GM19455 (cell line): ENCODE results near the gene LRIT2.

Source experiments
- ATAC-seq: cut with Tn5 transposase; IDR thresholded peaks from one replicate; pipeline ENCODE4 v1.9.1; 2021; ENCODE audit not compliant: unreplicated experiment

The LRIT2 gene

GRCh38 chr10:84243759-84244158 is 18.4 kb upstream of the LRIT2 start:
- no peak for ATAC-seq

DNA sequence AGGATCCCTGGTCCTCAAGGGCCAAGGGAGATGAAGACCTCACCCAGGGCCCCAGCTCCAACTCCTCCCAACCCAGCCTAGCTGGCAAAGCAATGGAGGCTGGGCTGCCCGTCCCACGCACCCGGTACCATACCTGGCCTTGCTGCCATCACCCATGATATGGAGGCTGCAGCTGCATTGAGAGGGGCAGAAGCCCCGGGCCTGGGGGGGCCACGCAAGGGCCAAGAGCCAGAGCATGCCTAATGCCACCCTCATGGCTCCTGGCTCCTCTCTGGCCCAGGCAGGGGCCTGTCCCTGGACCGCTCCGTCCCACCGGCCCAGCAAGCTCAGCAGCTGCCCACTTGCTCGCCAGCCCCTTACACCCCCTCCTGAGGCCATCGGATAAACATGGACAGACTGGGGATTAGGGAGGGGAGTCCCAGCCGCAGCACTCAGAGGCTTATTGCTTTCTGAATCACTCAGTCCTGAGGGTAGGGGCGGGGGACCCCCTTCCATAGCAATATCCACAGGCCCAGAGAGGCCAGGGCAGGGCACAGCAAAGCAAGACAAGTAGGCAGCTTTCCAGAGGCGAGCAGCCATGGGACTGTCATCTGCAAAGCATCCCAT is 15.9 kb upstream of the LRIT2 start, which contains the start of gene LRIT1:
Gene LRIT1, minus strand, starts transcription at position 362 of the 606 bp plus-strand sequence. Its CDS starts 107 bp downstream, at position 255.
- ATAC-seq = no peak

DNA sequence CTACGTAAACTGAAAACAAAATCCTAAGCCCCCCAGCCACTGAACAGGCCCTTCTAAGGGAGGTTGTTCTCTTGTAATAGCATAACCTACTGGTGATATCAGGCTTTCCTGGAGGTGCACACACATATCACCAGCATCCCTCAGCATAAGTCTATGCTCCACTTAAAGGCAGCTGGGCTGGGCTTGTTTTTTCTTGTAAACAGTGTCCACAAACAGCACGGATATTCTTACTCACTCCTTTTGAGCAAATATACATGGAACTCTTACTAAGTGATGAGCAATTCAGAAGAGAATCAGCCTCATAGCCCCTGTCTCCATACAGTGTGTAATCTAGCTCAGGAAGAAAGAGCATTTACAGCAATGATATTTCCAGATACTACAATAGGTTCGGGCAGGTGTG is 13.6 kb upstream of the LRIT2 start:
- ATAC-seq = no peak

- no peak for ATAC-seq
Measured at GRCh38 chr10:84237199-84238051, 12.1 kb upstream of the LRIT2 start.

DNA sequence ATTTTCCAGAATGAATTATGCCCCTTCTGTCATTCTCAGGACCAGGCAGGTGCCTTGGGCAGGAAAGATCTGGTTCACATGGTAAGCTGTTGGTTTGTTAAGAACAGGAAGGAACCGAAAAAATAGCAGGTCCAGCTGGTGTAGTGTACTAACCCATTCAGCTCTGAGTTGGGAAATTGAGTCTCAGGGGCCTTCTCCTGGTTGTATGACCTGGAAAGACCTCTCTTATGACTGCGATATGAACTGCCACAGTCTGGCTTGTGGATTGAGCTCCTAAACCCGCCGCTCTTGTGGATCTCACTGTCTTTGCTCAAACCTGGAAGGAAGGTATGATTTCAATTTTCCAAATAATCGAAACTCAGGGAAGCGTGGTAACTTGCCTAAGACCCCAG is 11.5 kb upstream of the LRIT2 start:
- no peak for ATAC-seq

GRCh38 chr10:84235096-84235495 is 9.8 kb upstream of the LRIT2 start:
- ATAC-seq = no peak

DNA sequence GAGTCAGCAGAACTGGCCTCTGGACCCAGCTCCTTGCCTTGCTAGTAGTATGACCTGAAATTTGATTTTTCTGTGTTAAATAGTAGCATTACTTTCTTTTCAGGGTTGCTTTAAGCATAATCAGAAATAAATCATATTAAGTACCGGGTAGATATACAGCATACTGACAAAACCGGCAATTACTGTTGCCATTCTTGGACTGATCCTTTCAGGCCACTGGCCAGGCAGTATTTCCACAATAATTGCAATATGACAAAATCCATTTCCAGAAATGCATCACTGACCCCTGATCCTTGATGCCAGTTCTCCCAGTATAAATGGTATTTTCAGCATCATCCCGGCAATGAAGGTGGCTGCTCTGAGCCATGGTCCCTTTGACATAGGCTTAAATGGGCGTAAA is 9.1 kb upstream of the LRIT2 start:
- no peak for ATAC-seq

GRCh38 chr10:84233940-84234339 is 8.6 kb upstream of the LRIT2 start:
- no peak for ATAC-seq

DNA sequence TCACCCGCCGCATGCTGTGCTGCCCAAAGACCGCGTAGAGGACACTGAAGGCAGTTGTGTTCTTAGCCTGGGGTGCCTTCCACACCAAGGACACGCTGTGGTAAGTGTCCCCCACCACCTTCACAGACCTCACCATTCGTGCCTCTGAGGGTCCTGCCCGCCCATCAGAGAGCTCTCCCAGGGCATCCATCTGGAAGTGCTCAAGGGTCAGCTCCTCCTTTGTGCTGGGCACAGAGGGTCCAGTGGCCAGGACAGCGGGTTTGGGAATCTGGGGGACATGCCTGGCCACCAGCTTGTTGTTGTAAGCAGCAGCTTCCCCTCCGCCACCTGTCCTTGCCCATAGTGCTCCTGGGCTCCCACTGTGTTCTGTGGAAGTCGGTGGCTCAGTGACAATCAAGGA is 7.0 kb upstream of the LRIT2 start:
- ATAC-seq = no peak

DNA sequence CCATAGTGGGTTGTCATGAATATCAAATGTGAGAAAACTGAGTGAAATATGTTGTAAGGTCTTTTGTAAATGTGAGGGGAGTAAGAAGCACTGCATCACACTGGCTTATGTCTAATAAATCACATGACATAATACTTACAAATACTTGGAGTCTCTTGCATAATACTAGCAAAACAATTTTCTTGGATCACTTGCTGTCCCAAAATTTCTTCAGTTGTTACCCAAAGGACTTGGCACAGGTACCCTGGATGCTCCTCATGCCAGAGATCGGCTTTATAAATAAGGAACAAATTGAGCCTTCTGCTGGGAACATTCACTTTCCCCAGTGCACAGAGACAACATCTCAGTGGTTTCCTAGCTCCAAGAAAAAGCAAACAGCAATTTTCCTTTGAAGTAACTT is 5.0 kb upstream of the LRIT2 start:
- no peak for ATAC-seq

DNA sequence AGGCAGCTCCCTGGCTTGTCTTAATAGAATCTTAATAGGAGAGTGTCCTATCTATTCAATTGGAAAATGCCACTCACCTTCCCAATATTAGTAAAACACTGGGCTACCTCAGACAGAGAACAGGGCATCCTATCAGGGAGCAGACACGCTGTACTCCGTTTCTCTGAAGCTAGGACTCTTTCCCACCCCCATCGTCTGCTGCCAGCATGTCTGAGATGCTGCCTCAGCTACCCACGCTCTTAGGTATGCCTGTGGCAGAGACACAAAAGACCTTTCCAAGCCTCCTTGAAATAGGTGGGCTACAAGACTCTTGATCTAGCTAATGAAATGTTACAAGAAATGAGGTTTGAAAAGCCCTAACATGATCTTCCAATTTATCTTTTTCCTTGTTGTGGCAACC is 2.5 kb upstream of the LRIT2 start:
- ATAC-seq = no peak

DNA sequence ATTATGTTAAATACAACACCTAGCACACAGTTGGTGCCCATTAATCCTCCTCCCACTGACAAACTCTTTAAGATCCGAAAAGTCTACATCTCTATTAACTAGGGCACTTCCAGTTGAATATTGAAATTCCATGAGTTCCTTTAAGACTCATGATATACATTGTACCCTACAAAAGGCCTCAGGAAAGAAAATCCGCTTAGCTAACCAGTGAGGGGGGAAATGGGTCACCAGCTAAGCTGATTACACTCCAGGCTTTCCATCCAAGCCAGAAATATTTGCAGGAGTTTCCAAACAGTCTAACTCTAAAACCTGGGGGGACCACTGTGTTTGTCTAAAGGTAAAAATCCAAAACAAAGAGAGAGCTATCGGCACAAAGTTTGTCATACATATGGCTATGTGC is 1.3 kb upstream of the LRIT2 start:
- no peak for ATAC-seq

DNA sequence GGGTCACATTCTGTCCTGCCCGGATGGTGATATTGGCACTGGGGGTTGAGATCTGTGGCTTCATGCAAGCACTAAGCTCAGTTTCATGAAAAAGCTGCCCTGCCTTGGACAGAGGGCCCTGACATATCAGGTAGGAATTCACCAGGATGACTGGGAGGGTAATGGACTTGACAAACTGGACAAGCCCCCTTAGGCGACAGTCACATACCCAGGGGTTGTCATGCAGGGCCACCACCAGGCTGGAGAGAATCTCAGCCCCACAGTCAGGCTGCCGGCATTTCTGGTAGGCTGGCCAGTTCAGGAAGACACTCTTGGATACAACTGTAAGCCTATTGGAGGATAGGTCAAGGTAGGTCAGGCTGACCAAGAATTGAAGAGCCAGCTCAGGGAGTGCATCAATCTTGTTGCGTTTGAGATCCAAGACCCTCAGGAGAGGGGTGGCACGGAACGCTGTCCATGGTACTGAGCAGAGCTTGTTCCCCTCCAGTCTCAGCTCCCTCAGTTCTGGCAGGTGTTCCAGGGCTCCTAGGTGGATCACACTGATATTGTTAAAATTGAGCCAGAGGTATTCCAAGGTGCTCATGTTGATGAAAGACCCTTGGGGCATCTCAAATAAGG is 824 bp downstream of the LRIT2 start:
- ATAC-seq = no peak

GRCh38 chr10:84221916-84222315 is 3.4 kb downstream of the LRIT2 start:
- no peak for ATAC-seq

DNA sequence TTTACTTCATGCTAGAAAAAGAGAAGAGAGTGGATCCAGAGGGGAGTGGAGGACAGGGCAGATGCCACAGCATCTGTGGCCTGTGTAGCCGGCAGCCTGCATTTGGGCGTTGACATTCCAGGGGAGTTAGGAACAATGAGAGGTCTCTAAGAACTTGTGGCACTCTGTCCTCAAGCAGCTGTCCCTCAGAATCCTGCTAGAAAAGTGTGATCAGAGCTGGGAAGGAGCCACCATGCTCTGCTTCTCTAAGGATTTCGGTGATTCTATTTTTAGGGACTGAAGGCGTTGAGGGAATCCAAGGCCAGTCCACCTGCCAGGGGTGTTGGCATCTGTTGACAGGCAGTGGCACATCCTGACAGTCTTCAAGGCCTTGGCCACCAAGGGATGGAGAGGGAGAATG is 7.6 kb downstream of the LRIT2 start:
- no peak for ATAC-seq

DNA sequence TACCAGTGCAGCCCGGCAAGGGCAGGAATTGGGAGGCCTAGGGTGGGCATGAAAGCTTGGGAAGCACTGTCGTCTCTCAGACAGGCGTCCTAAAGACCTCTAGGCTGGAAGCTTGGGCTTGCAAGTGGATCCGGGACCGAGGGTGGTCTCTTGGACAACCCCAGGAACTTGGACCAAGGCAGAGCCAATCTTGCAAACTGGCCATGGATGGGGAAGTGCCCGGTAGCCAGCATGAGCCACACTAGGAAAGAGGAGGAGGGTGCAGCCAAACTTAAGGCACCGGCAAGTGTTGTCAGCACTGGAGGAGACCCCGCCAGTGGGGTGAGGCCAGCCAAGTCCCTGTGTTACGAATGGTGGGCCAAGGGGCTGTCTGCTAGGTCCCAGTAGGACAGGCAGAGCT is 8.5 kb downstream of the LRIT2 start:
- ATAC-seq = no peak

- ATAC-seq = peak; percentile 71
Measured at GRCh38 chr10:84214612-84215235, 10.6 kb downstream of the LRIT2 start.

DNA sequence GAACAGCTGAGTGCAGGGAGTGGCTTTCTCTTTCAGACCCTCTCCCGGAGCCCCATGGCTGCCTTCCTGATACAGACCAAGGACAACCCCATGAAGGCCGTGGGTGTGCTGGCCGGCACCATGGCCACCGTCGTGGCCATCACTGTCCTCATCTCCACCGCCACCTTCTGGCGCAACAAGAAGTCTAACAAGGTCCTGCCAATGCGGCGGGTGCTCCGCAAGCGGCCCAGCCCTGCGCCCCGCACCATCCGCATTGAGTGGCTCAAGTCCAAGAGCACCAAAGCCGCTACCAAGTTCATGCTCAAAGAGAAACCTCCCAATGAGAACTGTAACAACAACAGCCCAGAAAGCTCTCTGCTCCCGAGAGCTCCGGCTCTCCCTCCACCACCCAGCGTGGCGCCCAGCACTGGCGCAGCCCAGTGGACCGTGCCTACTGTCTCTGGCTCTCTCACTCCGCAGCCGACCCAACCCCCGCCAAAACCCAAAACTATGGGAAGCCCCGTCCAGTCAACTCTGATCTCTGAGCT is 11.2 kb downstream of the LRIT2 start:
- ATAC-seq = no peak

DNA sequence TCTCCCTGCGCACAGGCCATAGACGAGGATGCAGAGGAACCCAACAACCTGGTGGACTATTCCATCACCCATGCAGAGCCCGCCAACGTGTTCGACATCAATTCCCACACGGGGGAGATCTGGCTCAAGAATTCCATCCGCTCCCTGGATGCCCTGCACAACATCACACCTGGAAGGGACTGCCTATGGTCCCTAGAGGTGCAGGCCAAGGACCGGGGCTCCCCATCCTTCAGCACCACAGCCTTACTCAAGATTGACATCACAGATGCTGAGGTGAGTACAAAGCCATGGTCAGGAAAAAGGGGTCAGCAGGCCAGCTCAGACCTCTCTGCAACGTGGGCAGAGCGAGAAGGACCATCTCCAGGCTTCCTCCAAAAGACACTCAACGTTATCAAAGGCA is 12.3 kb downstream of the LRIT2 start:
- no peak for ATAC-seq

DNA sequence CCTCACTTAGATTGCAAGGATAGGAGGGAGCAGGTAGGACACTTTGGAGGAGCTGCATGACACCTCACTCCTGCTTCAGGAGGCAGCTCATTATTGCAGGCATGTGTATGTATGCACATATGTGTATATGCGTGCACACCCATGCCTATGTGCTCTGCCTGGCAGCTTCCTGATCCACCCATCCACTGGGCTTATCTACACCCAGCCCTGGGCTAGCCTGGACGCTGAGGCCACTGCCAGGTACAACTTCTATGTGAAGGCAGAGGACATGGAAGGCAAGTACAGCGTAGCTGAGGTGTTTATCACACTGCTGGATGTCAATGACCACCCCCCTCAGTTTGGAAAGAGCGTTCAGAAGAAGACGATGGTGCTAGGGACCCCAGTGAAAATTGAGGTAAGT is 13.3 kb downstream of the LRIT2 start:
- ATAC-seq = no peak

GRCh38 chr10:84211566-84211965 is 13.8 kb downstream of the LRIT2 start:
- no peak for ATAC-seq
